Measurements from ENCODE around the gene SEPHS2. TPM values are rescaled to one million over a fixed set of nuclear protein-coding genes. Genes with fewer than 3 reads are reported as not detected.
"Not testable (repeated sequence)": the region's sequence is repeated elsewhere in the genome, so short reads cannot be mapped to it uniquely, and the experiment has no call there.

Gene SEPHS2
- total RNA-seq, 1 donor from 2014 or later = 7.8 TPM

- no peak for DNase-seq (ENCODE audit: low read depth)
Observed at GRCh38 chr16:30470632-30470995, 24.9 kb upstream of the SEPHS2 start.

DNA sequence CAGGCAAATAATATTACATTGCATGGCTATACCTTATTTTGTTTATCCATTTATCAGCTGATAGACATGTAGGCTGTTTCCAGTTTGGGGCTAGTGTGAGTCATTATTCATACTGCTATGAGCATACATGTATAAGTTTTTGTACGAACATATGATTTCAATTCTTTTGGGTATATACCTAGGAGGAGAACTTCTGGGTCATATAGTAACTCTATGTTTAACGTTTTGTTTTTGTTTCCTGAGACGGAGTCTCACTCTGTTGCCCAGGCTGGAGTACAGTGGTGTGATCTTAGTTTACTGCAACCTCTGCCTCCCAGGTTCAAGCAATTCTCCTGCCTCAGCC lies 24.5 kb upstream of the SEPHS2 start:
- DNase-seq (ENCODE audit: low read depth) = no peak

- DNase-seq (ENCODE audit: low read depth) = no peak
Observed at GRCh38 chr16:30464078-30464477, 18.4 kb upstream of the SEPHS2 start.

GRCh38 chr16:30461426-30461825 lies 15.8 kb upstream of the SEPHS2 start:
- DNase-seq (ENCODE audit: low read depth) = not testable (repeated sequence)

DNA sequence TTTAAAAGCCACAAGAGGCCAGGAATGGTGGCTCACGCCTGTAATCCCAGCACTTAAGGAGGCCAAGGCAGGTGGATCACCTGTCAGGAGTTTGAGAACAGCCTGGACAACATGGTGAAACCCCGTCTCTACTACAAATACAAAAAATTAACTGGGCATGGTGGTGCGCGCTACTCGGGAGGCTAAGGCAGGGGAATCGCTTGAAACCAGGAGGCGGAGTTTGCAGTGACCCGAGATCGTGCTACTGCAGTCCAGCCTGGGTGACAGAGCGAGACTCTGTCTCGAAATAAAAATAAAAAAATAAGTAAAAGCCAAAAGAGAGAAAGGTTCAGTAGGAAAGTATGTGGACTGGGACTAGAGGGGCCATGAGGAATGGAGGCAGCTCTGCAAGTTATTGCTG lies 13.8 kb upstream of the SEPHS2 start:
- no peak for DNase-seq (ENCODE audit: low read depth)

DNA sequence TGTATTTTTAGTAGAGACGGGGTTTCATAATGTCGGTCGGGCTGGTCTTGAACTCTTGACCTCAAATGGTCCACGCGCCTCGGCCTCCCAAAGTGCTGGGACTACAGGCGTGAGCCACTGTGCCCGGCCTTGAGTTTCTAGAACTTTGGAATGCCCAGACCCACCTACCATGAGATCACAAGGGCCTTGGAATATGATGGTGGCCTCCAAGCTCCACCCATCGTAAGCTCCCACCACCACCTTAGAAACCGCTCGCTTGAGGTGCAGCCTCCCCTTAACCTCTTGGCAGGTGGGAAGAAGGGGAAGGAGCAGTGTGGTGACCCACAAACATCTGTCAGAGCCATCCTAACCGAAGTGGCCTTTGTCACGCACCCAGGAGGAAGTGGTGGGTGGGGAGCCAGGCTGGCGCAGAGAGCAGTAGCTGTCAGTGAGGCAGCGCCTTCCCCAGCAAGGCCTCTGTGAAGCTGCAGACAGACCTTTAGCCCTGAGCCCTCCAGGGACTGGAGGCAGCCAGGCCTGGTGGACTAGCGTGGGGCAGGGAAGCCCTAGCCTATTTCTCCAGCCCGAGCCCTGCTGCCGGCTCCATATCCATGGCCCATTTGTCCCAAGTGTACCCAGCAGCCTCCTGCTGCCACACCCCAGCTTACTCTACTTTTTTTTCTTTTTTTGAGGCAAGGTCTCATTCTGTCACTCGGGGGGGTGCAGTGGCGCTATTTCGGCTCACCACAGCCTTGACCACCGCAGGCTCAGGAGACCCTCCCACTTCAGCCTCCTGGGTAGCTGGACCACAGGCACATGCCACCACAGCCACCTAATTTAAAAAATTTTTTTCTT lies 13.1 kb upstream of the SEPHS2 start:
- no peak for DNase-seq (ENCODE audit: low read depth)

DNA sequence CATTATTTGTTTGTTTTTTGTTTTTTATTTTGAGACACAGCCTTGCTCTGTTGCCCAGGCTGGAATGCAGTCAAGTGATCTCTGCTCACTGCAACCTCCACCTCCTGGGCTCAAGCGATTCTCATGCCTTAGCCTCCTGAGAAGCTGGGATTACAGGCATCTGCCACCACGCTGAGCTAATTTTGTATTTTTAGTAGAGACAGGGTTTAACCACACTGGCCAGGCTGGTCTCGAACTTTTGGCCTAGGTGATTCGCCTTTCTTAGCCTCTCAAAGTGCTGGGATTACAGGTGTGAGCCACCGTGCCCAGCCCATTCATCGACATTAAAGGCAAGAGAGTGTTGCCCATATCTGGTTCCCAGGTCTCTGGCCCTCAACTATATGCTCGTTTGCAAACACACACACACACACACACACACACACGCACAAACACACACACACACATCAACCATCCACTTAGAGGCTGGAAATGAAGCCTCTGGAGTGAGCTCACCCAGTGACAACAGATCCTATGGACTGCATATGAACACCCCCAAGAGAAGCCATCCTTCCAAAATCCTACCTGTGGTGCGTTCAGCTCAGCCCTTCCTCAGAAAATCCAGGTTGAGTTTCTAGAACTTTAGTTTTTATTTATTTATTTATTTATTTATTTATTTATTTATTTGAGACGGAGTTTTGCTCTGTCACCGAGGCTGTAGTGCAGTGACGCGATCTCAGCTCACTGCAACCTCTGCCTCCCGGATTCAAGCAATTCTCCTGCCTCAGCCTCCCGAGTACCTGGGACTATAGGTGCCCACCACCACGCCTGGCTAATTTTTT lies 12.3 kb upstream of the SEPHS2 start:
- DNase-seq (ENCODE audit: low read depth) = no peak

DNA sequence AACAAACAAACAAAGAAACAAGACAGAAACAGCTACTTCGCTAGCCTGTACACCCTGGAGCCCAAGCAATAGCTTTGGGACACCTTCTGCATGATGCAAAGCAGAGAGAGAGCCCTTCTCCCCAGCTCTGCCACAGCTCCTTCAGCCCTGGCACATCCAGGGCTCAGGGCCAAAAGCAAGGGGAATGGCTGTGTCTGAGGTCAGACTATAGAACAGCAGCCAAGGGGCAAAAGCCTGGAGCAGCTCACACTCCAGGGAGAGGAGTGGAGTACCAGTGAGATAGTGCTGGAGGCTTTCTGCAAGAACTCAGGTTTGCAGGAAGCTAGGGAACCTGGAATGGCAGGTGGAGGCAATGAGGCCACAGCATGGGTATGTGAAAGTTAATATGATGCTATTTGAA lies 11.6 kb upstream of the SEPHS2 start:
- DNase-seq (ENCODE audit: low read depth) = no peak

GRCh38 chr16:30456302-30456701 lies 10.6 kb upstream of the SEPHS2 start:
- DNase-seq (ENCODE audit: low read depth) = no peak

GRCh38 chr16:30452709-30453580 lies 7.3 kb upstream of the SEPHS2 start:
- not testable (repeated sequence) for DNase-seq (ENCODE audit: low read depth)

DNA sequence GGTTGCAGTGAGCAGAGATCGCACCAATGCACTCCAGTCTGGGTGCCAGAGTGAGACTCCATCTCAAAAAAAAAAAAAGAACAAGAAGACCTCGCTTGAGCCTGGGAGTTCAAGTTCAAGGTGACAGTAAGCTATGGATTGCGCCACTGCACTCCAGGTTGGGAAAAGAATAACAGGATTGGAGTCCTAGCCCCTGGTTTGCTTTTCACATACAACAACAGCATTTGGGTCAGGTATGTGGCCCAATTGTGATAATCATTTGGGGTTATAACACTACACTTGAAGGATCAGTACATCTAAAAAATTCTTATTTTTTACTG lies 3.4 kb upstream of the SEPHS2 start:
- no peak for DNase-seq (ENCODE audit: low read depth)

GRCh38 chr16:30447512-30448226 lies 2.0 kb upstream of the SEPHS2 start:
- no peak for DNase-seq (ENCODE audit: low read depth)

DNA sequence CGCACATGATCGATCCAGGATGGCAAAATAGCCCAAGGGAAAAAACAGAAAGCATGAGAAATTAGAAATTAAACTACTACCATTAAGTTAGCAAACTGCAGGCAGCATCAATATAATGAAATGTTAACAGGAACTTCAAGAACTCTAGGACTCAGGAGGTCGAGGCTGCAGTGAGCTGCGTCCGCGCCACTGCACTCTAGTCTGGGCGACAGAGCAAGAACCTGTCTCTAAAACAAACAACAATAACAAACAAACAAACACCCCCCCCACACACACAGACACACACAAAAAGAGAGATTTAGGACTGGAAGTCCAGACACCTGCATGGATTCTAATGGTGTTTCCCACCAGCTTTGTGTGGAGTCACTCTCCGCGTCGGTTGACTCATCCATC lies 525 bp upstream of the SEPHS2 start:
- no peak for DNase-seq (ENCODE audit: low read depth)

DNA sequence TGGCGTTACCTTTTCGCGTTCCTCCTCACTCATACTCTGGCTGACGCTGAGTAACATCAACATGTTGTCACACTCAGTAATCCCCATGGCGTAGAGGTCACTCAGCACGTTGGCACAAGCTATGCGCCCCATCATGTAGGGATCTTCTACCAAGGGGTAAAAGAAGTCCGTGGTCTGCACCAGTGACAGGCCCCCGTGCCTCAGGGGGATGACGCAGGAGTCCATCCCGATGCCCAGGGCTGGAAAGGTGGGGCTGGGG lies 596 bp downstream of the SEPHS2 start:
- no peak for DNase-seq (ENCODE audit: low read depth)

DNA sequence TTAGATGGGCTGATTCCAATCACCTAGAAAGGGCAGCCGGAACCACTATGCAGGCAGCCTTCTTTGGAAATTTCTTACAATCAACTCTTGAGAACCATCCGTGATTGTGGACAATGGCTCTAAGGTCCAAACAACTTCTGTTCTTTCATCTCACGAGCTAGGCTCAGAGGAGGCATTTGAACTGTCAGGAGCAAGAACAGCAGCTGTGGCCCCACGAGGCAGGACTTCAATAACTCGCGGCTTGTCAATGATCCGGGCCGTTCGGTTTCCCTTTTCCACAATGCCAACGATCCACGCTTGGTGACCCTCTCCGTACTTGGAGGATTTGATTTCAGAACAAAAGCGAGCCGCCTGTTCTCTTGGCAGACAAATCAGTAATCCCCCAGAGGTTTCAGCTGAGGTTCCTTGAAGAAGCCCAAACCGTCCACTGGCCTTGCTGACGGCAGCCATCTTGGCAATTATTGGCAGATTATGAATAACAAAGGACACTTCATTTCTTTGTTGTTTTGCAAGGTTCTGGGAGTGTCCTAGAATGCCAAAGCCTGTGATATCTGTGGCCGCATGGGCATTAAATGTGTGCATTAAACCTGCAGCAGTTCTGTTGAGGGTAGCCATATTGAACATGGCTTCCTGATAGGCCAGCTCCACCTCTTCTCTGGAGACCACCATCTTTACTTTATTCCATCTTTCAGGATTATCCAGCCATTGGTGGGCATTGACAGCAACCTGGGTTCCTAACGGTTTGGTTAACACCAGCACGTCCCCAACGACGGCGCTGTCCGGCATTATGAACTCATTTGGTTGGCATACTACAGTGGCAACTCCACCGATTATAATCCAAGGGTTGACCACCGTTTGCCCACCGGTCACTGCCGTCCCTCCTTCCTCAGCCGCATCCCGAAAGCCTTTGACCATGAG lies 1.2 kb downstream of the SEPHS2 start:
- DNase-seq (ENCODE audit: low read depth) = no peak

DNA sequence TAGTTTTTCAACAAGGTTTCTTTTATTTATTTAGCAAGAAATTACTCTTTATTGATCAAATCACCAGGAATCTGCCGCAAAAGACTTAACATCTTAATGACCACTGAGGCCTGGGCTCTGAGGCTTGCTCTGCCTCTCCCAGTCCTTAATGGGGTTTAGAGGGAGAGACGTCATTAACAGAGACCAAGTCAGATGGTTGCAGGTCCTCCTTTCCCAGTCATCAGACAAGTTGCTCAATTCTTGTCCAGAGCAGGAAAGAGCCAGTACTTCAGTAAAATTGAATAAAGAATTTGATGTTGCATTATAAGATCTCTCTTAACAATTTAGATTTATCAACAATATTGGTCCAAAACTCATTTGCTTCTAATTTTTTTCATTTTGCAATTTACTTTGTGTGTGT lies 2.0 kb downstream of the SEPHS2 start:
- DNase-seq (ENCODE audit: low read depth) = no peak

DNA sequence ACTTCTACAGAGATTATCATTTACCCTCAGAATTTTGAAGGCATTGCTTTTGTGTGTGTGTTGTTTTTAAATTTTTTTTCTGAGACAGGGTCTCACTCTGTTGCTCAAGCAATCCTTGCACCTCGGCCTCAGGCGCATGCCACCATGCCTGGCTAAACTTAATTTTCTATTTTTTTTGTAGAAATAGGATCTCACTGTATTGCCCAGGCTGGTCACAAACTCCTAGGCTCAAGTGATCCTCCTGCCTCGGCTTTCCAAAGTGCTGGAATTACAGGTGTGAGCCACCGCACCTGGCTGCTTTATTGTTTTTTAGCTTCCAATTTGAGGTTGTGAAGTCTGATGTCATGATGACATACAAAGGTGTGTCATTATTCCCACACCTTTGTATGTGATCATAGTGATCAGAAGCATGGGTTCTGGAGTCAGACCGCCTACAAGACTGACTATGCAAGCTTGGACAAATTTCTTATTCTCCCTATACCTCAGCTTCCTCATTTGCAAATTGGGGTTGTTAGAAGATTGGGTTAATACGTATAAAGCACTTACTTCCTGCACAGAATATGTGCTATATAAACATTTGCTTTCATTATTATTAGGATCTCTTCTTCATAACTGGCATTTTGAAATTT lies 5.8 kb downstream of the SEPHS2 start:
- DNase-seq (ENCODE audit: low read depth) = no peak

- DNase-seq (ENCODE audit: low read depth) = no peak
Observed at GRCh38 chr16:30438835-30439234, 6.8 kb downstream of the SEPHS2 start.

GRCh38 chr16:30437511-30438046 lies 8.1 kb downstream of the SEPHS2 start:
- DNase-seq (ENCODE audit: low read depth) = no peak

GRCh38 chr16:30434852-30435251 lies 10.8 kb downstream of the SEPHS2 start:
- DNase-seq (ENCODE audit: low read depth) = no peak
